ENCODE measurements around the gene RRAS2.
"Not testable (repeated sequence)": the region's sequence is repeated elsewhere in the genome, so short reads cannot be mapped to it uniquely, and the experiment has no call there.

Gene RRAS2

DNA sequence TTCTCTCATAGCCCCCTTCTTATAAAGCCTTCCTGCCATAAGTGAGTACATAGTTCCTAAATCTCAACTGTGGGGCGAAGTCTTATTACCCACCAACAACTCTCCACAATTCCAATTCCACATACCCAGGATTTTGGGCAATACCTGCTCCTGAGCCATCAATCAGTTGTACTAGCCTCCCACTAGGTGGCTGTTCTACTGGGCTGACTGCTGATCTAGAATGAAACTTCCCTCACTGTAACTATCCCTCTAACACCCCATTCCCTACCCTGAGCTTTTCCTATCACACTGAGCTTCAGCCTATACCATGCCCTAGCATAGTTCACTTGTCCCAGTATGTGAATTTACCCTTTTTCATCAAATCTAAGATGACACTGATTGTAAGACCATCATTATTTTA is 52.5 kb downstream of the RRAS2 start:
- no peak for DNase-seq (ENCODE audit: low read depth)

- DNase-seq (ENCODE audit: low read depth): no peak
These were observed 53.3 kb downstream of the RRAS2 start for GRCh38 chr11:14305649-14306048.

GRCh38 chr11:14304601-14305000 is 54.4 kb downstream of the RRAS2 start:
- no peak for DNase-seq (ENCODE audit: low read depth)

- peak; percentile 27 for DNase-seq (ENCODE audit: low read depth)
These were observed 58.2 kb downstream of the RRAS2 start for GRCh38 chr11:14300661-14301304.

DNA sequence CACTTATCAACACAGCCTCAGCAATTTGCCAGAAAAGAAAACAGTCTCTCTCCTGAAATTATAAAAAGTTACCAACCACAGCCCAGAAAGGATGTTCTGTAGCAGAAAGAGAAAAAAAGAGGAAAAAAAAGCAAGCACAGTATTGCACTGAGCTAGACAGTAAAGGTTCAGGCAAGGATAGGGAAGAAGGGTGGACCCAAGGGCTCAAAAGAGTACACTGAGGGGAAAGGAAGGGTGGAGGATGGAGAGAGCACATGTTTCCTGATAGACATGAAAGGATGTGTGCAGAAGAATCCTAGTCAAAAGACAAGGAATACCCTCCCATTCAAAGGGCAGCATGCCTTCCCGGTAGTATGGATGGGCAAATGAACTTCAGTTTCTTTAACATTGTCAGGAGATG is 59.1 kb downstream of the RRAS2 start:
- DNase-seq (ENCODE audit: low read depth): no peak

DNA sequence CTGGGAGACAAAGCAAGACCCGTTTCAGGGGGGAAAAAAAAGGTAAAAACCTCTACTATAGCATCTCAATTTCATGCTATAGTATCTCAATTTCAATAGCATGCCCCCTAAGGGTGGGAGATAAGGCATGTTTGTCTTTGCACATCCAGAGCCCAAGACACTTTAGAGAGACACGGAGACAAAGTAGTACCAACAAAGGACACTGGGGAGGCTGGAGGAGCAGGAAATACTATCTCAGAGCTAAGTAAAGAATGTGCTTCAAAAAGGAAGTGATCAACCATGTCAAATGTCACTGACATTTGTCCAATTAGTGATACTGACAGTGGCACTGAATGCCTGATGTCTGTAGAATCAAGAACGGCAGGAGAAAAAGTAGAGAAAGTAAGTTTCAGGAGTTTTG is 68.6 kb downstream of the RRAS2 start:
- no peak for DNase-seq (ENCODE audit: low read depth)

DNA sequence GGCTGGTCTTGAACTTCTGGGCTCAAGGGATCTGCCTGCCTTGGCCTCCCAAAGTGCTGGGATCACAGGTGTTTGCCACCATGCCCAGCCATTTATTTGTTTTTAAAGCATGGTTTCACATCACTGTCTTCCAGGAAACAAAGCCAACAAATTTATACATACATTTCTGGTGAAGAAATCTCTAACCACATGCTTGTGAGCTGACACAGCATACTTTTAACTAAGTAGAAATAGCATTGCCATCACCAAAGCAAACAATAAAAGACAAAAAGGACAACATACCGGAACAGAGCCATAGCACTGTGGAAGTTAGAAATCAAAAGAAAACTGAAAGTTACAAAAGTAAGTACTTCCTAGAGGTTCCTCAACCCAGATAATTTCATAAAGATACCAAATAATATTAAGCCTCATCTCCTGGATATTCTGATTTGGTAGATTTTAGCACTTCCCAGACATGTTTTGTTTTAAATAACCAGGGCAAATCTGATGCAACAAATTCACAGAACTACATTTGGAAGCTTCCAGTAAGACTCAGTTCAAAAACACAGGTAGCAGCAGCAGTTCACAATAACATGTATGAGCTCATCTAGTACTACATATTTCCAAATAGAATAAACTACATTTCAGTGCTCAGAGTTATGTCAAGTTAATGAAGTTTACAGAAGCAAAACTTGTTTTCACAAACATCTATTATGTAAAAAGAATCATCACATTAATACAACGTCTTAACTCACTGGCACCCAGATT is 70.6 kb downstream of the RRAS2 start:
- DNase-seq (ENCODE audit: low read depth): no peak

DNA sequence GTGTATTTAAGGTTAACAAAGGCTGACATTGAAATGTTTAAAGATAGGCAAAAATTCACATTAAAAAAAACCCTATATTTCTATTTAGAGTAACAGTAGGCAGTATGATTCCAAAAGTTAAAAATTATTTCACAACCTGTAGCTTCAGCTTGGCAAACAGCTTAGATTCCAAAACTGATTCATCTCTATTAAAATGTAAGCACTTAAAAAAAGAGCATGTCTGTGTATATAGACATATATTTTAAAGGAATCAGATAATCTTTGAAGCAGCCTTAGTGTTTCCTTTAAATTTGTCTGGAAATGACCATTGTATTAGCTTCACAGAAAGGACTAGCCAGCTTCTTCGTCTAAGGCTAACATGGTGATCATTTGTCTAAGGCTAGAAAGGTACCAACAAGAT is 80.1 kb downstream of the RRAS2 start:
- not testable (repeated sequence) for DNase-seq (ENCODE audit: low read depth)

- DNase-seq (ENCODE audit: low read depth): no peak
These were observed 83.9 kb downstream of the RRAS2 start for GRCh38 chr11:14275076-14275475.

GRCh38 chr11:14273895-14274294 is 85.1 kb downstream of the RRAS2 start:
- DNase-seq (ENCODE audit: low read depth): no peak

- DNase-seq (ENCODE audit: low read depth): peak; percentile 53
These were observed 88.1 kb downstream of the RRAS2 start for GRCh38 chr11:14270690-14271542.

GRCh38 chr11:14269692-14270573 is 89.0 kb downstream of the RRAS2 start:
- DNase-seq (ENCODE audit: low read depth): no peak

- DNase-seq (ENCODE audit: low read depth): no peak
These were observed 90.9 kb downstream of the RRAS2 start for GRCh38 chr11:14267861-14268635.

- no peak for DNase-seq (ENCODE audit: low read depth)
These were observed 92.4 kb downstream of the RRAS2 start for GRCh38 chr11:14266622-14267021.

DNA sequence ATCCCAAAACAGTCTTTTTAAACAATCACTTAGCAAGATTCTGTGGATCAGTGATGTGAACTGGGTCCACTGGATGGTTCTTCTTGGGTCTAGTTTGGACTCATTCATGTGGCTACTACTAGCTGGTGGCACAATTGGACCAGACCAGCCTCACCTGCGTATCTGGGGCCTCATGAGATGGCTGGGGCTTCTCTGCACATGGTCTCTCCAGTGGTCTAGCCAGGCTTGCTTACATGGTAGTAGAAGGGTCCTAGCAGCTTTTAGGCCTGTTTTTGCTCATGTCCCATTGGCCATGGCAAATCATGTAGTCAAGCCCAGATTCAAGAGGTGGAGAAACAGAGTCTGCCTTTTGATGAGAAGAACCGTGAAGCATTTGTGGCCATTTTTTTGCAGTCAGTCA is 94.0 kb downstream of the RRAS2 start:
- no peak for DNase-seq (ENCODE audit: low read depth)

DNA sequence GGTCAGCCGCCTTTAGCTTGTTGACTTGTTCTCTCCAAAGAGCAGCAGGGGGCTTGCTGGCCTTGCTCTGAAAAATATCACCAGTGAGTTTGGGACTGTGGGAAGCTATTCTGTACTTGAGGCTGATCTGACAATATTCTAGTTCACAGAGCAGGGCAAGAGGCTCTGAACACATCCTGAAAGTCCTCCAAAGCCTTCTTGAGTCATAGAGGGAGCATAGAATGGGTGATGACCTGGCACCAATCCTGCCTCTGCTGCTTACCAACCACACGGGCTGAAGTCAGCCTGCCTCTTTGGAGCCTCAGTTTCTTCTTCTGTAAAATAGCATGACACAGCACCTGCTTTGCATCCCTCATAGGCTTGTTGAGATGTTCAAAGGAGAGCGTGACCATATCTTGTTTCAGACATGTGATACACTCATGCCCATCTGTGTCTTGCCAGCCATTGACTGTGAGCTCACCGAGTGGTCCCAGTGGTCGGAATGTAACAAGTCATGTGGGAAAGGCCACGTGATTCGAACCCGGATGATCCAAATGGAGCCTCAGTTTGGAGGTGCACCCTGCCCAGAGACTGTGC is 96.6 kb downstream of the RRAS2 start:
- no peak for DNase-seq (ENCODE audit: low read depth)

DNA sequence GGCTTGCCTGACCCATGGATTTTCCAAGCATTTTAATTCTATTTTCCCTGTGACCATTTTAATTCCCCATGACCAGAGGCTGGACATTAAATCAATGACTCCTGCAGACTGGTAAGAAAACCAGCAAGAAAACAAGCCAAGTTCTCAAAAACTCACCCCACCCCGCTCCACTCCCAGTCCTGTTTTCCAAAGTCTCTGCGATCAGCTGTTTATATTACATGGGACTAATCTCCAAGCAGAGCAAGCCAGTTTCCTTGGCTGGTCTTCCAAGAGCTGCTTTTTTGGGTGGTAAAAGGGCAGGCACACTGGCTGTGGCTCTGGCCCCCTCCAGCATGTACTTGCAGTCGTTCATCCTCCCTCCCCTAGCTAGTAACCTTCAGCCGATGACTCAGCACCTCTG is 97.9 kb downstream of the RRAS2 start:
- DNase-seq (ENCODE audit: low read depth): no peak

GRCh38 chr11:14259878-14260277 is 99.1 kb downstream of the RRAS2 start:
- no peak for DNase-seq (ENCODE audit: low read depth)

- DNase-seq (ENCODE audit: low read depth): no peak
These were observed 99.7 kb downstream of the RRAS2 start for GRCh38 chr11:14259186-14259784.

GRCh38 chr11:14258221-14258935 is 100.6 kb downstream of the RRAS2 start:
- DNase-seq (ENCODE audit: low read depth): no peak

Data from CMK (cell line).